Epithelial cell of proximal tubule (primary cell): ENCODE data around the gene TOX2. TPM values are rescaled to one million over a fixed set of nuclear protein-coding genes. Genes with fewer than 3 reads are reported as not detected.

Experiments
- DNase-seq: peaks from one replicate; pipeline ENCODE4 v3.0.0-alpha.2; 2011; ENCODE audit warnings: low read depth
- H3K4me3 ChIP-seq: 2 replicates; pipeline ENCODE4 v1.5.1; 2011; ENCODE audit warnings: low read depth, mild to moderate bottlenecking, low read length
- total RNA-seq: library from RNA; depleted of rRNA; stranded (reverse); fragments of >200 nt; gene quantifications from 2 replicates; pipeline ENCODE4 v1.2.3, GENCODE V29; 2015
- TF ChIP-seq, protein P1 (sequence below): conservative IDR thresholded peaks from 2 replicates; pipeline ENCODE4 v1.5.1; 2012; ENCODE audit warnings: low read depth, mild to moderate bottlenecking, low read length

Gene TOX2
- total RNA-seq, 1 donor from 2014 or later = 2.5 TPM

DNA sequence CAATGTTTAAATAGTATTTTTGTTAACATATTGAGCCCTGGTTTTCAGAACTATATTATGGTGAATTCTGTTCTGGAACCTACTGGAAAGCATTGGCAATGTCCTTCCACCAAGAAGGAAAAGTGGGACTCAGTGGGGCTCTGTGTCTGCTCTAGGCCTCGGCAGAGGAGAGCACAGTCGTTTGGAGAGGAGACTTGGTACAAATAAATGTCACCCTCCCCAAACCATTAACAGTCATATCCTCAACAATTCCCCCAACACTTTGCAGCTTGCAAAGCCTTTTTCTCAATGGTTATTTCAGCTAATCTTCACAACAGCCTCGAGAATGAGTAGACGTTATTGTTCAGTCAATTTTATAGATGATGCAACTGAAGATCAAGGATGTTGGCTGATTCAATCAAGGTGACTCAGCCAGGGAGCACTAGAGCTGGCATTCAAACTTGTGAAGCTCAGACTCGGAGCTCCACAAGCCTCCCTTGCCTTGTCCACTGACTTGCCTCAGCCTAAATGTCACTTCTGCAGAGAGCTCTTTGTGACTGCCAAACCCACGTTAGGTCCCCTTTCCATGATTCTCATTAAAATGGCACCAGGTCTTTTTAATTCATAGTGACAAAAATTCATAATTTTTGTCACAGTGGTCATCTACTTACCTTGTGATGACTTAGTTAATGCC is 60.6 kb downstream of the TOX2 start:
- TF ChIP-seq, protein P1, sequence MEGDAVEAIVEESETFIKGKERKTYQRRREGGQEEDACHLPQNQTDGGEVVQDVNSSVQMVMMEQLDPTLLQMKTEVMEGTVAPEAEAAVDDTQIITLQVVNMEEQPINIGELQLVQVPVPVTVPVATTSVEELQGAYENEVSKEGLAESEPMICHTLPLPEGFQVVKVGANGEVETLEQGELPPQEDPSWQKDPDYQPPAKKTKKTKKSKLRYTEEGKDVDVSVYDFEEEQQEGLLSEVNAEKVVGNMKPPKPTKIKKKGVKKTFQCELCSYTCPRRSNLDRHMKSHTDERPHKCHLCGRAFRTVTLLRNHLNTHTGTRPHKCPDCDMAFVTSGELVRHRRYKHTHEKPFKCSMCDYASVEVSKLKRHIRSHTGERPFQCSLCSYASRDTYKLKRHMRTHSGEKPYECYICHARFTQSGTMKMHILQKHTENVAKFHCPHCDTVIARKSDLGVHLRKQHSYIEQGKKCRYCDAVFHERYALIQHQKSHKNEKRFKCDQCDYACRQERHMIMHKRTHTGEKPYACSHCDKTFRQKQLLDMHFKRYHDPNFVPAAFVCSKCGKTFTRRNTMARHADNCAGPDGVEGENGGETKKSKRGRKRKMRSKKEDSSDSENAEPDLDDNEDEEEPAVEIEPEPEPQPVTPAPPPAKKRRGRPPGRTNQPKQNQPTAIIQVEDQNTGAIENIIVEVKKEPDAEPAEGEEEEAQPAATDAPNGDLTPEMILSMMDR = no peak
- peak; percentile 30 for DNase-seq
- no peak overlapping the region for H3K4me3 ChIP-seq

DNA sequence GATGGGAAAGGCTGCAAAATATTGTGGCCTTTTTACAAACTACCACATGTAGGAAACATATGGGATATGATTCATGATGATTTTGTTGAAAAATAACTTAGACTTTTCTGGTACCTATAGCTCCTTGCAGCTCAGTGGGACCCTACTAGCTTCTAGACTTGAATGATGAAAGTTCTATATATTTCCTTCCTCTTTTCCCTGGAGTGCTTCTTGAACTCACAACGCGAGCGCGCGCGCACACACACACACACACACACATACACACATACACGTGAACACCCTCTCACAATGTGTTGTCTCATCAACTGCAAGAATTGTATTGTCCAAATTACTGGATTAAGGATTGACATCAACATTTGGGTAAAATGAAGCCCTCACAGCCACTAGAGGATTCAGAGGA is 61.9 kb downstream of the TOX2 start:
- no peak for DNase-seq
- H3K4me3 ChIP-seq = no peak overlapping the region
- TF ChIP-seq, protein P1 = no peak

DNA sequence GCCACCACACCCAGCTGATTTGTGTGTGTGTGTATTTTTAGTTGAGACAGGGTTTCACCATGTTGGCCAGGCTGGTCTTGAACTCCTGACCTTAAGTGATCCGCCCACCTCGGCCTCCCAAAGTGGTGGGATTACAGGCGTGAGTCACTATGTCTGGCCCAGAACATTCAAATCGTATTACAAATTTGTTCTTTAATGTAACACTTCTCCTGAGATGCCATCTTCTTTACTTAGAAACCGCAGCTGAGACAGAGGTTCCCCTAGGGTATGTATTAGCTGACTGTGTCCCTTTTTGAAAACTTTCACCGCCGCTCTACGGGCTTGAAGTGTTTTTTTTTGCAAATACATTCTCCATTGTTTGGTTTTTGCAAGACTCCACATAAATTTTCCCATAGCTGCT is 62.6 kb downstream of the TOX2 start:
- DNase-seq = no peak
- no peak overlapping the region for H3K4me3 ChIP-seq
- TF ChIP-seq, protein P1 = no peak

DNA sequence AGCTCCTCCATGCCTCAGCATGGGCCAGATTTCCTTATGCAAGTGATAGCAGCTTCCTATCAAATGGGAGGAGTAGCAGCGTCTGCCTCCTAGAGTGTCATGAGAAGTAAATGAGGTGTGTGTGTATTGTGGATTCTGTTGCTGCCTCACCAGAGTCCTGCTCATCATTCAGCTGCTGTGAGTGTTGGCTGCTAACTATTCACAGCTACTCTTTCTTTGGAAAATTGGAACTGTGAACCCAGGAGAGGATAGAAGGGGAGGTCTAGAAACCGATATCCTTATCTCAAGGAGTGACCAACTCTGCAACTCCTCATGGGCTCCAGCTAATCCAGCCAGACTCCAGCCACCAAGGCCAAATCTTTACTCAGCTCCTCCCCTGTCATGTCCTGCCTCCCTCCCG is 63.3 kb downstream of the TOX2 start:
- TF ChIP-seq, protein P1 = no peak
- DNase-seq = no peak
- no peak overlapping the region for H3K4me3 ChIP-seq

DNA sequence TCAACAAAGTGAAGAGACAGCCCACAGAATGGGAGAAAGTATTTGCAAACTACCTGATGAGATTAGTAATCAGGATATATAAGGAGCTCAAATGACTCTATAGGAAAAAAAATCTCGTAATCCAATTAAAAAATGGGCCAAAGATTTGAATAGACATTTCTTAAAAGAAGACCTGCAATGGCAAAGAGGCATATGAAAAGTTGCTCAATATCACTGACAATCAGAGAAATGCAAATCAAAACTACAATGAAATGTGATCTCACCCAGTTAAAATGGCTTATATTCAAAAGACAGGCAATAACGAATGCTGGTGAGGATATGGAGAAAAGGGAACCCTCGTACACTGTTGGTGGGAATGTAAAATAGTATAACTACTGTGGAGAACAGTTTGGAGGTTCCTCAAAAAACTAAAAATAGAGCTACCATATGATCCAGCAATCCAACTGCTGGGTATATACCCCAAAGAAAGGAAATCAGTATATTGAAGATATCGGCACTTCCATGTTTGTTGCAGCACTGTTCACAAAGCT is 65.0 kb downstream of the TOX2 start:
- DNase-seq = no peak
- no peak overlapping the region for H3K4me3 ChIP-seq
- TF ChIP-seq, protein P1 = no peak

DNA sequence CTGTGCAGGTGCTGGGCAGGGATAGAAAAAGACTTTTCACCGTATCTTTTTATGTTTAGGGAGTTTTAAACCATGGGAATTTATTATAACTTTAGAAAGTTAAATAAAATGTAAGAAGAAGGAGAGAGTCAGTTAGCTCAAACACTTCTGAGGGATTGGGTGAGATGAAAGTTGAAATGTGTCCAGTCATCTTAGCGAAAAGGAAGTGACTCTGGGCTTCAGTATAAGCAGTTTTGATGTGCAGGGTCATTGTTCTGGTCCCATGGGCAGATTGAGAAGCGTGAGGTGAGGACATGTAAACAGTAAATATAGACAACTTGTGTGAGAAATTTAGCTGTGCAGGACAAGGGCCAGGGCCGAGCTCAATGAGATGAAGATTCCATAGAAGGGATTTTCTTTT is 66.9 kb downstream of the TOX2 start:
- no peak overlapping the region for H3K4me3 ChIP-seq
- DNase-seq = no peak
- TF ChIP-seq, protein P1 = no peak

DNA sequence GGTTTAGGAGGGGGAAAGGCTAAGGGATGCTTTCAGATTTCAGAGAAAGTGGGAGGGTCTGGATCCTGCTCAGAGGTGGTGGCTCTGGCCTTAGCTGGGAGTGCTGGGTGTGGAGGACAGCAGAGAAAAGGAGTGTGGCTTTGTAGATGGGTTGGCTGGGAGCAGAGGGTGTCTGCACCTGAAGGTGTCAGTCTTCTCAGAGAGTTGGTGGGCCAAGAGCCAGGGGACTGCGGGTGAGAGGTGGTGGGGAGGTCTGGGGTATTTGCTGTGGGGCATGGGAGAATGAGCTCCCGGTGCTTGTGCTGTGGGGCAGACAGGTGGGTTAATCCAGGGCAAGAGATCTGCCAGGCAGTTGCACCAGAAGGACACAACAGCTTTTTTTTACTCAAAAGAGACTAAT is 67.4 kb downstream of the TOX2 start:
- no peak for DNase-seq
- H3K4me3 ChIP-seq = no peak overlapping the region
- TF ChIP-seq, protein P1 = no peak
